ENCODE measurements around the gene MT4.
A peak's percentile ranks its signal among the peaks of the same experiment; 100 is the strongest.

MT4 gene

DNA sequence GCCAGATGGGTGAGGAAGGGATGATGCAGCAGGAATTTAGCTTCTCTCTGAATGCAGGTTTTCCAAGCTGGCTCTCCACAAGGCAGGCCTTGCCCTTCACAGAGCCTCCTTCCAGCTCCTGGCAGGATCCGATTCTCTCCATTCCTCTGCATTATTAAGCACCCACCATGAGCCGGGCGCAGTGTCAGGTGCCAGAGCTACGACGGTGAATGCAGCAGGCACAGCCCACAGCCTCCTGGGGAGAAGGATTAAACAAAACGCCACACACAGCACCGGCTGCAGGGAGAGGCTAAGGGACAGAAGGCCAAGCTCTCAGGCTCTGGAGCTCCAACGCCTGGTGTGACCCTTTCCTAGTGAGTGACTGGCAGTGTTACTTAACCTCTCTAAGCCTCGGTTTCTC, 36.5 kb downstream of the MT4 start:
- DNase-seq (ENCODE audit: low read depth in 2 of 3, low spot score in 2 of 3) = no peak

DNA sequence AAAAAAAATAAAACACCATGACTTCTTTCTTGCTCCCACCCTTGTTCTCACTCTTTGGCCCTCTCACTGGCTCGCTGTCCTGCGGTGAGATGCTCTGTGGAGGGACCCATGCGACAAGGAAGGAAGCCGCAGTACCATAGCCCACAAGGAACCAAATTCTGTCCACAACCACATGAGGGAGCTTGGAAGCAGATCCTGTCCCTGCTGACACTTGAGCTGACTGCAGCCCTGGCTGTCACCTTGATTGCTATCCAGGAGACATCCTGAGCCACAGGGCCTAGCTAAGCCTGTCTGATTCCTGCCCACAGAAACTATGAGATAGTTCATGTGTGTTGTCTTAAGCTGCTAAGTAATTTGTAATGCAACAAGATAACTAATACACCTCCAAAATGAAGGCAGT, 38.7 kb downstream of the MT4 start:
- DNase-seq (ENCODE audit: low read depth in 2 of 3, low spot score in 2 of 3) = no peak

DNA sequence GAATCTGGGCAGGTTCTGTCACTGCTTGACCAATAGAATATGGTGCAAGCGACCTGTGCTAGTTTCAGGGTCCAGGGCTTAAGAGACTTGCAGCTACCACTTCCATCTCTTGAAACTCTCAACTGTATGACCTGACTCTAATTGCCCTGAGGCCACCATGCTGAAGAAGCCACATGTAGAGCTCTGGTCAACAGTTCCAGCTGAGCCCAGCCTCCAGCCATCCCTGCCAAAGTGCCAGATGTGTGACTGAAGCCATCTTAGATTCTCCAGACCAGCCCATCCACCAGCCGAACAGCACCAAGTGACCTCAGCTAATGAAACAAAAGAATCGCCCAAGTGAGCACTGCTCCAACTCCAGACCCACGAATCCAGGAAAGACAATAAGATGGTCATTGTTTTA, 40.1 kb downstream of the MT4 start:
- DNase-seq (ENCODE audit: low read depth in 2 of 3, low spot score in 2 of 3) = no peak

DNA sequence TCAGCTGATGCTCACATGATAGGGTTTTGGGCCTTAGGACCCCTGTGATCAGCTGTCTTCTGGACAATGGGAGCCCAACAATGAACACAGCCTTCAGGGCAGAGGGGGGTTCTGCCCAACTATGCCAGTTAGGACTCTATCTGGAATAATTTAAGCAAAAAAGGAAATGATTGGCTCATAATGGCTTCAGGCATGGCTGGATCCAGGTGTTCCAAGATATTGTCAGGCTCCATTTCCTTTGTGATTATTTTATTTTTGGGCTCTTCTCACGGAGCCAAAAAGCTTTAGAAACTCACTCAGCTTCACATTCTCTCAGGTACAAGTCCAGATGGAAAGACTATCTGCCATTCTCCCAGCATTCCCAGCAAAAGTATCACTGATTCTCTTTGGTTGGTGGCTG, 40.6 kb downstream of the MT4 start:
- no peak for DNase-seq (ENCODE audit: low read depth in 2 of 3, low spot score in 2 of 3)

DNA sequence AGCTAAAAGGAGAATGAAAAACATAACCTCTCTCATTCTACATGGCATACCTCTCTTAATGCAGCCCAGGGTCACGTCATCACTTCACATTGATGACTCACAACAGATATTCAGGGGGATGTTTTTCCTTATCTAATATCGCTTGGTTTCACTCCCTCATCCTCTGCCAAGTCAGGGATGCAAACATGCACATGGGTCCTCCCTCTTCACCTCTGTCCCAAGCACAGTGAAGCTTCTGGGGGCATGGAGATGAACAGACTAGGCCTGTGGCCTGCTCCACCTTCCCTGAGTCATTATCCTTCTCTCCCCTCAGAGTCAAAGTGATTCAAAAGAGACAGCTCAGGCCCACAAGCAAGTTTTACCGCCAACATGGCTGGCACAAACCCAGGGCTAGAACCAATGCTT, 41.2 kb downstream of the MT4 start:
- no peak for DNase-seq (ENCODE audit: low read depth in 2 of 3, low spot score in 2 of 3)

DNA sequence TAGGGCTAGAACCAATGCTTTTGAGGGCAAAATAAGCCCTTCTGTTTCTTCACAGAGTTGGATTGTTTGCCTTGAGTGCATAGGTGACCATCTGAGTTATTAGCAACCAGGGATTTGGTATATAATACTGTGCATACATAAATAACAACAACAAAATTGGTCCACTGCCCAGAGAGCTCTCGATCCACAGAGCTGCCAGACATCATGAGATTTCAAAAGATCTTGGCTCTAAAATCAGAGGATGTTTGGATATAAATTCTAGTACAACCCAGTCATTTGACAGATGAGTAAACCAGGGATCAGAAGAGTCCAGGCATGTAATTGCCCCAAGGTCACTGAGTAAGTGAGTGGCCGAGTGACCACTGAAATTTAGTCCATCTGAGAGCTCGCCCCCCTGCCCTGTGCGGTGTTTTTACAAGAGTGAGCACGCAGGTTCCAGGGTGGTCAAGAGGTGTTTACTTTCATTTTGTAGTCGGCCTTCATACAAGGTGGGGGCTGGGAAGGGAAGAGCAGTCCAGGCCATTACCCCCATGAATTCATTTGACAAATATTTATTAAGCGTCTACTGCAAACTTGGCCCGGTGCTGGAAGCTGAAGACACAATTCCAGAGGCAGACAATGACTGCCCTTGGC, 41.7 kb downstream of the MT4 start:
- DNase-seq (ENCODE audit: low read depth in 2 of 3, low spot score in 2 of 3) = no peak

DNA sequence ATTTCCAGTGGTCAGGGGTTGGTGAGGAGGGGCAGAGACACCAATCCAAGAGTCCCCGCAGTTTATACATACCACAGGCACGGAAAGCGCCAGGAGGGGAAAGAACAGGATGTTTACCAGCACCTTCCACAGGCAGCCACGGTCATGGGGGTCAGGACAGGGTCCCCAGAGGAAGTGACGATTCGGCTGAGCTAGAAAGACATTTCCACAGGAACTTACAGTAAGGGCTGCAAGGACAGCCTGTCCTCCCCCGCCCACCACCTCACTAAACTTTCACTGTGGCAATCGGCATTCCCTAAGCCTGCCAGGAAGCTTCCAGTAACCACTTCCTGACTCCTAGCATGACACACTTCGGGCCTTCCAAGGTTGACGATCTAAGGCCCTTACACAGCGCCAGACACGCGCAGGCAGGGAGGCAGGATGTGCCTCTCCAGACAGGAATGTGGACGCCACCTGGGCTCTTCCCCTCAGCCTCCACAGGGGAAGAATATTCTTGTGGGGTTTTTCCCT, 42.3 kb downstream of the MT4 start:
- DNase-seq (ENCODE audit: low read depth in 2 of 3, low spot score in 2 of 3) = no peak

DNA sequence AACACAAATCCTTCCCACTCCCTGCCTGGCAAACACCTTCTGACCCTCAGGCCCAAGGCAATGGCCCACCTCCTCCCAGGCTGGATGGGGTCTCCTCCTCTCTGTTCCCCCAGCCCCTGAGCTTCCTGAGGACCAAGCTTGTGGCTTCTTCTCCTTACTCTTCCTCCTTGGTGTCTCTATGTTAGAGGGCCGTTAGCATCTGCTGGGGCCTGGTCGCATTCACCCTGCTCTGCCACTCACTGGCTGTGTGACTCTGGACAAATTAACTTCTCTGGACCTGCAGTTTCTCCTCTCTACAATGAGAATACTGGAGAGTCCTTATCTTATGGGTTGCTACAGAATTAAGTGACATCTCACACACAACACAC, 42.8 kb downstream of the MT4 start:
- DNase-seq (ENCODE audit: low read depth in 2 of 3, low spot score in 2 of 3) = no peak

DNA sequence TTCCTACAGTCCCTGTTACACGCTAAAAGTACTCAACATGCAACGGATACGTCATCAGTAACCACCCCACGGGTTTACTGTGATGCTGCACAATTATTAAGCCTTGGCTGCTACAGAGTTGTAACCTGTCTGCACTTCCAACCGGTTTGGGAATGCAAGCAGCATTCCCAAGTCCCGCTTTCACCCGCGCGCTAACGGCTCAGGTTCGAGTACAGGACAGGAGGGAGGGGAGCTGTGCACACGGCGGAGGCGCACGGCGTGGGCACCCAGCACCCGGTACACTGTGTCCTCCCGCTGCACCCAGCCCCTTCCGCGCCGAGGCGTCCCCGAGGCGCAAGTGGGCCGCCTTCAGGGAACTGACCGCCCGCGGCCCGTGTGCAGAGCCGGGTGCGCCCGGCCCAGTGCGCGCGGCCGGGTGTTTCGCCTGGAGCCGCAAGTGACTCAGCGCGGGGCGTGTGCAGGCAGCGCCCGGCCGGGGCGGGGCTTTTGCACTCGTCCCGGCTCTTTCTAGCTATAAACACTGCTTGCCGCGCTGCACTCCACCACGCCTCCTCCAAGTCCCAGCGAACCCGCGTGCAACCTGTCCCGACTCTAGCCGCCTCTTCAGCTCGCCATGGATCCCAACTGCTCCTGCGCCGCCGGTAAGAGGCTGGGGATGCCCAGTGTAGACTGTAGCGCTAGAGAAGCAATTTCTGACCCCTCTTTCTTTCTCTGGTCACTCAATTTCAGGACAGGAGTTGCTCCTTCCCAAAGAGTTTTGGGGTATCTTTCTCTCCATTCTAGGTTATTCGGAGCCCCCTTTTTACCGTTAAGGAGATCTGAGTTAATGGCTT, 43.4 kb downstream of the MT4 start, which contains the start of gene MT2A:
TSS of gene MT2A (plus strand) at position 542 of the 833 bp plus-strand sequence. CDS start at position 614, 72 bp downstream.
- peak; percentile 70 to 89 (median 82) for DNase-seq (ENCODE audit: low read depth in 2 of 3, low spot score in 2 of 3)

DNA sequence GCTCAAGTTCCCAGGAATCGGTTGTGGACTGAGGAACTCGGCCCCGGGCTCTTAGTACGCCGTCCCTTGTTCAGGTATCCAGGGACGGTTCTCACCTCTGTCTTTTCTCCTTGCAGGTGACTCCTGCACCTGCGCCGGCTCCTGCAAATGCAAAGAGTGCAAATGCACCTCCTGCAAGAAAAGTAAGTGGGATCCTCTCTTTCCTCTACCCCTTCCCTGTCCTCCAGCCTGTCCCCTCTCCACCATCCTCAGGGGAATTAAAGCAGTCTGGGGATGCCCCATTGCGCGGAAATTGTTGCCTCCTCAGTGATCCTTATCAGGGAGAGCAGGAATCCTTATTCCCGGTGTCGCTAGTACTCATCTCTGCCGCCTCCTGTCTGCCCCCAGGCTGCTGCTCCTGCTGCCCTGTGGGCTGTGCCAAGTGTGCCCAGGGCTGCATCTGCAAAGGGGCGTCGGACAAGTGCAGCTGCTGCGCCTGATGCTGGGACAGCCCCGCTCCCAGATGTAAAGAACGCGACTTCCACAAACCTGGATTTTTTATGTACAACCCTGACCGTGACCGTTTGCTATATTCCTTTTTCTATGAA, 44.1 kb downstream of the MT4 start:
- no peak for DNase-seq (ENCODE audit: low read depth in 2 of 3, low spot score in 2 of 3)

DNA sequence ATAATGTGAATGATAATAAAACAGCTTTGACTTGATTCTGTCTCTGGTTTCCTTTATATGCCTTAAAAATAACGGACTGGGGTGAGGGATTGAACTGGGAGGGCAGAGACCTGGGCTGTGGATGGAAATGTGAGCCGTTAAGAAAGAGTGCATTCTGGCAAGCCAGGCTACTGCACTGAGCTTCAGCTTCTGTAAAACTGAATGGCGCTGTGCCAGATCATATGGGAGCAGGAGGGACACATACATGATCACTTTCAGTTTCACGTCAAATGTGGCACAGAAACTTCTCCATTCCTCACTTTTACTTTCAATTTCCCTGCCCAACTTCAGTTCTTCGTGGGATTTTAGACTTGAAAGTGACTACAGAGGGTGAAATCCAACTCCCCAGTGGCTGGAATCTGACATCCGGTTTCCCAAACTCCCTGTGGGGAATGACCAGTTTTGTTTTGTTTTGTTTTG, 44.6 kb downstream of the MT4 start:
- no peak for DNase-seq (ENCODE audit: low read depth in 2 of 3, low spot score in 2 of 3)

DNA sequence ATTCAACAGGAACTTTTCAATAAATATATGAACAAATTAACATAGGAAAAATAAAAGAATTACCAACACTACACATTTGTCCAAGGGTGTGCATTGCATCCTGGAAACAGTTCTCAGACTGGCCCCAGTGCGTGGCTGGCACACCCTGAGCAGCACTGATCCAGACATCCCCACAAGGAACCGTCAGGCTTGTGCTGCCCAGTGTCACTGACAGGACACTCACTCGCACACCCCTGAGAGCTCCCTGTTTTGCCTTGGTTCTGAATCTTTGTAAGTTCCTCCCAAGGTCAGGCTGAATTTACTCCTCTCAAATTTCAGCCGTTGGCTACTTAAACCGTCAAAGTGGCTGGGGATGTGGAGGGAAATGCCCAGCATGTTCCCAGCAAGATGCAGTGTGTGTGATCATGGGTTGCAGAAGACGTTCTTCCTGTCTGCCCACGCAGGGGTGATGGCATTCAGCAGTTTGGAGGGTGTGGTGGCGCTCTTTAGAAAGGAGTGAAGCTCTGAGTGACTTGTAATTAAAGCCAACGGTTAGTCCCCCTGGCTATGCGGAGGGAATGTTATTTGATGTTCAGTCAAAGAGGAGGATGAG, 45.2 kb downstream of the MT4 start:
- peak in 1 of 3 experiments; percentile 41 for DNase-seq (ENCODE audit: low read depth in 2 of 3, low spot score in 2 of 3)

DNA sequence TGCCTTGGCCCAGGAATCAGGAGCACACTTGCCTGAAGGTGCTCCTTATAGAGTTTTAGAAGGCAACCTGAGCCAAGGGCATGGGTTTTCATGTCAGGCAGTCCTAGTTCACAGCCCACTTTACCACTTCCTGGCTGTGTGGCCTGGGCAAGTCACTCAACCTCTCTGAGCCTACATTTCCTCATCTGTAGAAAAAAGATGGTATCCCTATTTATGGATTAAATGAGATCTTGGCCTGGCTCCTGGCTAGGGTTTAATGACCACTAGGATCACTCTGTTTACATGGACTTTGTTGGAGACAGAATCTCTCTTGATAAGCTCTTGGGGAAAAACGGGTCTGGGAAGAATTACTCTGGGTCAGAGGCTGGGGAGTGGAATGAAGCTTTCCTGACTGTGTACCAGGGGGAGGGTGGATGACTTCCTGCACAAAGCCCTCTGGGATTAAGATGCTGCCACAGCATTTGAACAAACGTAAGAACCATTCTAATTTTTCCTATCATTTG, 45.8 kb downstream of the MT4 start:
- no peak for DNase-seq (ENCODE audit: low read depth in 2 of 3, low spot score in 2 of 3)

DNA sequence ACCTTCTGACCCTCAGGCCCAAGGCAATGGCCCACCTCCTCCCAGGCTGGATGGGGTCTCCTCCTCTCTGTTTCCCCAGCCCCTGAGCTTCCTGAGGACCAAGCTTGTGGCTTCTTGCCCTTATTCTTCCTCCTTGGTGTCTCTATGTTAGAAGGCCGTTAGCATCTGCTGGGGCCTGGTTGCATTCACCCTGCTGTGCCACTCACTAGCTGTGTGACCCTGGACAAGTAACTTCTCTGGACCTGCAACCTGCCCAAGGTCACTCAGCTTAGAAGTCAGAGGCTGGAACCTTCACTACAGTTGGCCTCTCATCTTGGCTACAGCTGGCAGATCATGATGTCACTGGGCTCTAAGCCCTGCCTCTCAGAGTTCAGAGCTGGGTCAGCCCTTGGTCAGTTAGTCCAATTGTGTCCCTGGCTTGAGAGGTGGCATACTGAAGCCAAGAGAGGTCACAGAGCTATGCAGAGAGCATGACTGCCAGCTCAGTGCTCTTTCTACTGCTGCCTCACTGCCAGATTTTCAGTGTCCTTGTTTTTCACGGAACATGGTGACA, 46.5 kb downstream of the MT4 start:
- no peak for DNase-seq (ENCODE audit: low read depth in 2 of 3, low spot score in 2 of 3)

DNA sequence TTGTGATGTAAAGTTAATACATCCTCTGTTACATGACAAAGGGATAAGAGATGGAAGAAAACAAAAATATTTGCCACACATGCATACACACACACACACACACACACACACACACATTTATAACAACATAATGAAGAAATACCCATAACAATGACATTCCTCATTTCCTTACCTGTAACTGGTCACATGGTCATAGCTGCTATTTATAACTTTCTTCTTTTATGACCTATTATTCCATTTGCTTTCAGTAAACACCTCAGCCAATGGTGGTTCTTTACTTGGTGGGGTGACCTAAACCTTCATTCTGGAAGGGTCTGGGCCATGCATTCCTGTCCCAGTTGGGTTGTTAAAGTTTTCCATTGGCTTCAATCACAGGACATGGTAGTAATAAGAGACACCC, 48.8 kb downstream of the MT4 start:
- no peak for DNase-seq (ENCODE audit: low read depth in 2 of 3, low spot score in 2 of 3)

DNA sequence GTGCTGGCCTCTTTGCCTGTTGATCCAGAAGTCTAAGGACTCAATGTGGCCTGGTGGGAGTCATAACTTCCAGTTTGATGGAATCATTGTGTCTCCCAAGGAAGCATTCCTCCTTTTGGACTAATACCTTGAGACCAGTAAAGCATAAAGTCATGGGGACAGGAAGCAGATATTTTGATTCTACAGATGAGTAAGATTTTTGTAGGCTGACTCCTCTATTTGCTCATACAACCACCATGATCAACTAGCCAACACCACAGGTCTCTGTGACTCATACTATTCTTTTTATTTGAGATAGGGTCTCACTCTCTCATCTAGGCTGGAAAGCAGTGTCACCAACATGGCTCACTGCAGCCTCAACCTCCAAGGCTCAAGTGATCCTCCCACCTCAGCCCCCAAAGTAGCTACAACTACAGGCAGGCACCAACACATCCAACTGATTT, 49.7 kb downstream of the MT4 start:
- DNase-seq (ENCODE audit: low read depth in 2 of 3, low spot score in 2 of 3) = no peak

DNA sequence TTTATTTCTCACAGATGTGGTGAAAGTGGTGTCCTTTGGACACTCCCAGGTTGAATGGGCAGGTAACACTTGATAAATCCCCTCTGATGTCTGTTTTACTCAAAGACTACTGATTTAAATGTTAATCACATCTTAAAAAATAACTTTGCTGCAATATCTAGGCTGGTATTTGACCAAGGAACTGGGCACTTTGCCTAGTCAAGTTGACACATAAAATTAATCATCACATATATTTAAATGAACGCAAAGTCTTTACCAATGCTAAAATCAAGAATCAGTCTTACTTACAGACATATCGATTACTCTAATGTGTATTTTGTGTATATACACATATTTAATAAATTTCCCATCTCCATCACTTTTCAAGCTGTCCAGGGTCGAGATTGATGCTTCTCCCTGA, 50.5 kb downstream of the MT4 start:
- no peak for DNase-seq (ENCODE audit: low read depth in 2 of 3, low spot score in 2 of 3)

DNA sequence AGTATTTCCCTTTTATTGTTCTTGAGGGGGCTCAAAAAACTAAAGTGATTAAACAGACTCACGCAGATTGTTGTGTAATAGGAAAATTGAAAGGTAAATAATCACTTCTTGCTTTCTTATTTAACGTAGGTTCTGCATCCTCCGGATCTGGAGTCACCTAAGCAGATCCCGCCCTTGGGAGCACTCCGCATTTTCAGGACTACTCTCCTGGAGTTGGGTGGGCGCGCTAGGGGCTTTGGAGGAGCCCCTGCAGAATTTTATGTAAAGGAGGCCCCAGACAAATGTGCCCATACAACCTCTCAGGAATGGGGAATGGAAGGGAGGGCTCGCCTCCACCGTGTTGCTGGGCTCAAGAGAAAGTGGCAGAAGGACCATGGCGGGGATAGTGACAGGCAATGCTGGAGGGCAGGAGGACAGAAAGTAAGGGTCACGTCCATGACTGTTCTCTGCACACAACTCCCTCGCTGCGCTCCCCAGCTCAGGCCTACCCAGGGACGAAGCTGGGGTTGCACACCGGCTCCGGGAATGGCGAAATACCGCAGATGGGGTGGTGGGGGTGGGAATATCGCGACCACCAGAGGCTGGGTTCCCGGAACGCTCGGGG, 51.8 kb downstream of the MT4 start:
- no peak for DNase-seq (ENCODE audit: low read depth in 2 of 3, low spot score in 2 of 3)

DNA sequence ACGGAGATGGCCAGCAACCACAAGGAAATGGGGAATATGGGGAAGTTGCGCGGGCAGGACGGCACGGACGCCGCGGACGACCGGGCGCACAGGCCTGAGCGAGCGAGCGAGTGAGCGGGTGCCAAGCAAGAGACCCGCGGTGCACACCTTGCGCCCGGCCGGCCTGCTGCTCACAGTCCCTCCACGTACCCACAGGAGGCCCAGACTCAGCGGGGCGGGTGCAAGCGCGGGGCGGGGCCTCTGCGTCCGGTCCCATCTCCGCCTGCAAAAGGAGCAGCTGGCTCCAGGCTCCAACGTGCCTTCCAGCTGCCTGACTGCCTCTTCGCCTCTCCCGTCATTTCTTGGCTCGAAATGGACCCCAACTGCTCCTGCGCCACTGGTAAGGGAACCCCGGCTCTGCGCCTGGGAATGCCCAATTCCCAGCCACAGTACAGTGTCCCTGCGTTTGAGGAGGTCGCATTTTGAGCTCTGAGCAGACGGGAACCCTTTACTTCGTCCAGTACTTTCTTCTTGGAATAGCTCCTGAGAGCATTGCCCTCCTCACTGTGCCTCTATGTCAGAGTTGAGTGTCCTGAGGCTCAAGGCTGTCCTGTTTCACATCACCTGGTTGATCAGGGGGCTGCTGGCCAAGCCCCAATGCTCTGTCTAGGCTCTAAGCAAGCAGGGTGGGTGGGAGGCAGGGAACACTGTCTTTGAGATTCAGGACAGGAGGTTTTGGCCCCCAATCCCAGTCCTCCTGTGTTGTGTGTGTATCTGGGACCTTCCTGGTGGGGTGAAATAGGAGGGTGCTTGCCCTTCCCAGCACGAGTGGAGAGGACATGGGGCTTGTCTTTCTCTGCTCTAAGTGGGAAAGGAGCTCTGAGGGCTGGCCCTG, 52.6 kb downstream of the MT4 start:
- DNase-seq (ENCODE audit: low read depth in 2 of 3, low spot score in 2 of 3) = no peak

DNA sequence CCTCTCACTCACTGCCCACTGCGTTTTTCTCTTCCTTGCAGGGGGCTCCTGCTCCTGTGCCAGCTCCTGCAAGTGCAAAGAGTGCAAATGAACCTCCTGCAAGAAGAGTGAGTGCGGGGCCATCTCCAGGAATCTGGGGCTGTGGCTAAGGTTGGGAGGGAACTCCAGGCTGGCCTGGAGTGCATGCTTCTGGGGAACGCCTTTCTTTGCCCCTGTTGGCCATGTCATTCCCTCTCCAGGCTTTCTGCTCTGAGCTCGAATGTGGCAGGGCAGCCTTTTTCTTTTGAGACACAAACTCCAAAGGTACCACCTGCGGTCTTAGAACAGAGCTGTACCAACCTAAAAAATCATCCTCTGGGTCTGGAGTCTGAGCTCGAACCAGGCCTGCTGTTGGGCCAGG, 53.3 kb downstream of the MT4 start:
- DNase-seq (ENCODE audit: low read depth in 2 of 3, low spot score in 2 of 3) = no peak
